Hepatocyte (in vitro differentiated cells): ENCODE measurements around the gene WNK1. TPM values are rescaled to one million over a fixed set of nuclear protein-coding genes. Genes with fewer than 3 reads are reported as not detected.
"Not testable (repeated sequence)": the region's sequence is repeated elsewhere in the genome, so short reads cannot be mapped to it uniquely, and the experiment has no call there.

Experiments
- DNase-seq: peaks from one replicate; pipeline ENCODE4 v3.0.0-alpha.2; 2016; ENCODE audit warnings: low spot score
- H2AFZ ChIP-seq: fragments of 200-600 bp; sonication (generic); 2 replicates; pipeline ENCODE4 v1.6.0; 2016; ENCODE audit warnings: antibody characterized with exemption, mild to moderate bottlenecking
- H3K27ac ChIP-seq: fragments of 200-600 bp; sonication (generic); 2 replicates; pipeline ENCODE4 v1.5.1; 2016; ENCODE audit warnings: mild to moderate bottlenecking
- H3K27me3 ChIP-seq: fragments of 200-600 bp; sonication (generic); 2 replicates; pipeline ENCODE4 v1.6.1; 2016
- H3K36me3 ChIP-seq: fragments of 200-600 bp; sonication (generic); replicated peaks from 2 replicates; pipeline ENCODE4 v1.5.1; 2016; ENCODE audit warnings: low read depth; ENCODE audit not compliant: insufficient read depth
- H3K4me1 ChIP-seq: fragments of 200-600 bp; sonication (generic); 2 replicates; pipeline ENCODE4 v1.5.1; 2016; ENCODE audit warnings: mild to moderate bottlenecking, moderate library complexity; ENCODE audit not compliant: insufficient read depth
- H3K4me2 ChIP-seq: fragments of 200-600 bp; sonication (generic); 2 replicates; pipeline ENCODE4 v1.6.0; 2016
- H3K4me3 ChIP-seq: fragments of 200-600 bp; sonication (generic); 2 replicates; pipeline ENCODE4 v1.5.1; 2016; ENCODE audit warnings: mild to moderate bottlenecking
- H3K79me2 ChIP-seq: fragments of 200-600 bp; sonication (generic); 2 replicates; pipeline ENCODE4 v1.6.0; 2017; ENCODE audit warnings: mild to moderate bottlenecking
- H3K9me2 ChIP-seq: fragments of 200-600 bp; sonication (generic); replicated peaks from 2 replicates; pipeline ENCODE4 v1.6.0; 2017; ENCODE audit warnings: mild to moderate bottlenecking; ENCODE audit not compliant: insufficient read depth
- H3K9me3 ChIP-seq: fragments of 200-600 bp; sonication (generic); 2 replicates; pipeline ENCODE4 v1.5.1; 2016; ENCODE audit warnings: low read depth, mild to moderate bottlenecking
- H4K20me1 ChIP-seq: fragments of 200-600 bp; sonication (generic); 2 replicates; pipeline ENCODE4 v1.6.0; 2016; ENCODE audit warnings: mild to moderate bottlenecking; ENCODE audit not compliant: insufficient read depth, poor library complexity, severe bottlenecking
- EZH2 ChIP-seq: fragments of 200-600 bp; sonication (generic); IDR thresholded peaks from 2 replicates; pipeline ENCODE4 v1.6.1; 2016; ENCODE audit warnings: antibody characterized with exemption, mild to moderate bottlenecking, borderline replicate concordance
- EZH2phosphoT487 ChIP-seq: fragments of 200-600 bp; sonication (generic); IDR thresholded peaks from one replicate; pipeline ENCODE4 v1.6.1; 2018; ENCODE audit warnings: antibody characterized with exemption, mild to moderate bottlenecking, low read depth, moderate library complexity; ENCODE audit not compliant: unreplicated experiment, severe bottlenecking
- WGBS: methylation state at CpG from one replicate; pipeline ENCODE4 v1.1.6; 2016; ENCODE audit warnings: low lambda C conversion rate; ENCODE audit errors: missing lambda C conversion rate; 5-methylcytosine and 5-hydroxymethylcytosine counted together
- polyA plus RNA-seq: library from polyadenylated mRNA; unstranded; fragments of >200 nt; fragmentation: Nextera tagmentation; extraction: Ambion mirVana; gene quantifications from 2 replicates; pipeline ENCODE4 v1.2.1, GENCODE V29; 2016
- total RNA-seq: library from RNA; depleted of rRNA; stranded (reverse); fragments of >200 nt; gene quantifications from 2 replicates; pipeline ENCODE4 v1.2.3, GENCODE V29; 2014
- TF ChIP-seq, protein P1 (sequence below): fragments of 200-600 bp; sonication (generic); IDR thresholded peaks from 2 replicates; pipeline ENCODE4 v1.5.1; 2016; ENCODE audit warnings: antibody characterized with exemption, mild to moderate bottlenecking; ENCODE audit not compliant: poor library complexity

Gene WNK1
- total and polyA plus RNA-seq, 2 experiments from 2014 or later = 58.5 to 62.6 TPM

DNA sequence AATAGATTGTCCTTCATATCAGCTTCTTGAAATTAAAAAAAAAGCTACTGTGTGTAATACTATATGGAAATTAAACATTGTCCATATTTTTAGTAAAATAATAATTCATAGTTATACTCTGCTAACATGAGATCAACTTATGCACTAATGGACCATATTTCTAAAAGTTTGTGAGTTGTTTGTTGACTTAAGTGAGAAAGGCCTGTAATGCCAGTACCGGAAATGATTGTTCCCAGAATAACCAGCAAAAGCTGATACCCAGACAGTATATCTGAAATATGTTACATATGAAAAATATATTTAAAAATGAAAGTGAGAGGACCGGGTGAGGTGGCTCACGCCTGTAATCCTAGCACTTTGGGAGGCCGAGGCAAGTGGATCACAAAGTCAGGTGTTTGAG, 35.9 kb downstream of the WNK1 start:
- Histone ChIP-seq H2AFZ (no peak overlapping the region), H3K9me2 (no peaks in the 10 kb centered on the region), H3K4me2 (peak overlapping the region; percentile 44), H3K79me2 (peaks cover 93% of the 10 kb centered on the region), H4K20me1 (peaks cover 77% of the 10 kb centered on the region), H3K4me3 (no peak overlapping the region), H3K36me3 (no peaks in the 10 kb centered on the region), H3K4me1 (peaks cover 12% of the 10 kb centered on the region), H3K9me3 (no peaks in the 10 kb centered on the region), H3K27ac (peak overlapping the region; percentile 55), H3K27me3 (no peaks in the 10 kb centered on the region)
- WGBS = 96% methylated on average over 4 of the region's 4 CpGs
- DNase-seq = no peak
- no peak for TF ChIP-seq EZH2phosphoT487
- no peak for TF ChIP-seq EZH2
- TF ChIP-seq, protein P1, sequence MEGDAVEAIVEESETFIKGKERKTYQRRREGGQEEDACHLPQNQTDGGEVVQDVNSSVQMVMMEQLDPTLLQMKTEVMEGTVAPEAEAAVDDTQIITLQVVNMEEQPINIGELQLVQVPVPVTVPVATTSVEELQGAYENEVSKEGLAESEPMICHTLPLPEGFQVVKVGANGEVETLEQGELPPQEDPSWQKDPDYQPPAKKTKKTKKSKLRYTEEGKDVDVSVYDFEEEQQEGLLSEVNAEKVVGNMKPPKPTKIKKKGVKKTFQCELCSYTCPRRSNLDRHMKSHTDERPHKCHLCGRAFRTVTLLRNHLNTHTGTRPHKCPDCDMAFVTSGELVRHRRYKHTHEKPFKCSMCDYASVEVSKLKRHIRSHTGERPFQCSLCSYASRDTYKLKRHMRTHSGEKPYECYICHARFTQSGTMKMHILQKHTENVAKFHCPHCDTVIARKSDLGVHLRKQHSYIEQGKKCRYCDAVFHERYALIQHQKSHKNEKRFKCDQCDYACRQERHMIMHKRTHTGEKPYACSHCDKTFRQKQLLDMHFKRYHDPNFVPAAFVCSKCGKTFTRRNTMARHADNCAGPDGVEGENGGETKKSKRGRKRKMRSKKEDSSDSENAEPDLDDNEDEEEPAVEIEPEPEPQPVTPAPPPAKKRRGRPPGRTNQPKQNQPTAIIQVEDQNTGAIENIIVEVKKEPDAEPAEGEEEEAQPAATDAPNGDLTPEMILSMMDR = no peak

DNA sequence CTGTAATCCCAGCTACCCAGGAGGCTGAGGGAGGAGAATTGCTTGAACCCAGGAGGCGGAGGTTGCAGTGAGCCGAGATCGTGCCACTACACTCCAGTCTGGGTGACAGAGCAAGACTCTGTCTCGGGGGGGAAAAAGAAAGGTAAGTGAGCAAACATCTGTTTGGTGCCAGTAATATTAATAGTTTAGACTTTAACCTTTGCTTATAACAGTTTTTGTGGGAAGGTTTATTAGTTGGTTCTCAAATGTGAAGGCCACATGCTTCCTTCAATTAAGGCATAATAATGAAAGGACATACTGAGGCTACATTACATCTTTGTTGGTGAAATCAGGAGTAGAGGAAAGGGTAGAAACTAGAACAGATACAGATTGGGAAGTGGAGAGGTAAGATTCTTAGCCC, 36.4 kb downstream of the WNK1 start:
- WGBS = 64% methylated on average over 4 of the region's 4 CpGs
- not testable (repeated sequence) for DNase-seq, H3K36me3 ChIP-seq, H3K9me2 ChIP-seq, H3K9me3 ChIP-seq, H2AFZ ChIP-seq, H3K27me3 ChIP-seq, H3K4me3 ChIP-seq
- Histone ChIP-seq H3K27ac (peak overlapping the region; percentile 55), H3K4me2 (peak overlapping the region; percentile 44), H4K20me1 (peaks cover 81% of the 10 kb centered on the region), H3K4me1 (peaks cover 12% of the 10 kb centered on the region), H3K79me2 (peaks cover 97% of the 10 kb centered on the region)

DNA sequence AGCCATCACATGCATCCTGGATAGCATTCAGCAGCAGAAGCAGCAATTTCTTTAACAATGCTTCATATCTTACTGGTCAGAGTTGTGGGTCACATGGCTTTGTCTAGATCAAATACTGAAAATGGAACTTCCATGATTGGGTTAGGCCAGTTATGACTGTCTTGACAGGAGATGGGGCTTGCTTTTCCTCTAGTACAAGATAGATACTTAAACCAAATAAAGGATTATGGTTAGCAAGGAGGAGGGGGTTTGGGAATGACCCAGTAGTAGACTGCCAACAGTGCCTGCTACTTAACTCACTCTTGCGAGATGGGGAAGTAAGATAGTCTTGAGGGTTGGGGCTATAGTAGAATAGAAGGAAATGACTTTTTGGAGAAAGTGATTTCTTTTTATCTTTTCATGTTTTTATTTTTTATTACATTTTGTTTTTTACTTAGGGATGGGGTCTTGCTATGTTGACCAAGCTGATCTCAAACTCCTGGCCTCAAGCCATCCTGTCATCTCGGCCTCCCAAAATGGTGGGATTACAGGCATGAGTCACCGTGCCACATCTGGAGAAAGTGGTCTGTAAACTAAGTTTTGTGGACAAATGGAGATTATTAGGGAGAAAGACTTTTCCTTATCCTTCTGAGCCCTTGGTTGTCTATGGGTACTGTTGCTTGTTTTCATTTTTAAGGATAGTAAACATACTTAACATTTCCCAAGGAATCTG, 37.6 kb downstream of the WNK1 start:
- peaks cover 78% of the 10 kb centered on the region for H4K20me1 ChIP-seq
- no peaks in the 10 kb centered on the region for H3K27me3 ChIP-seq
- no peak overlapping the region for H2AFZ ChIP-seq
- H3K4me1 ChIP-seq = peaks cover 12% of the 10 kb centered on the region
- 69% methylated on average over 3 of the region's 3 CpGs for WGBS
- DNase-seq = no peak
- peak overlapping the region; percentile 72 for H3K27ac ChIP-seq
- H3K36me3 ChIP-seq = no peaks in the 10 kb centered on the region
- no peaks in the 10 kb centered on the region for H3K9me3 ChIP-seq
- no peak for TF ChIP-seq EZH2
- TF ChIP-seq, protein P1 = no peak
- H3K9me2 ChIP-seq = no peaks in the 10 kb centered on the region
- H3K79me2 ChIP-seq = peaks cover 98% of the 10 kb centered on the region
- no peak overlapping the region for H3K4me2 ChIP-seq
- H3K4me3 ChIP-seq = no peak overlapping the region

DNA sequence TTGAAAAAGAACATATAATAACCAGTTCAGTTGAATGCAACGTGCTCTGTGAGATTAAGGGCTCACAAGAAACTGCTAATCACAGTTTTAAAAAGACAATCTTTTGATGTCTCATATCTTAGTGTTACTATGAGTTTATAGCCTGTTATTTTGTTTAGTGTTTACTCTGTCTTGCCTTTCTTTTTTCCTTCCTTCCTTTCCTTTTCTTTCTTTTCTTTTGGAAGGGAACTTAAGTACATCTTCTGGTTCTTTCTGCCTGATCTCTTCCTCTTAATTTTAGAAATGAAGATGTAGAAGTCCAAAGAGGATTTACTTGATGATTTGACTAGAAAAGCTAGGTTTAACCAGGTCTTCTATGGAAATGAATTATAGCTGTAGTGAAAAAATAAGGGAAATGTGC, 38.2 kb downstream of the WNK1 start:
- Histone ChIP-seq H3K4me3 (no peak overlapping the region), H3K9me2 (no peaks in the 10 kb centered on the region), H2AFZ (no peak overlapping the region), H3K27ac (peak overlapping the region; percentile 72), H3K4me1 (peaks cover 12% of the 10 kb centered on the region), H3K9me3 (no peaks in the 10 kb centered on the region), H3K27me3 (no peaks in the 10 kb centered on the region), H3K4me2 (peak overlapping the region; percentile 39), H4K20me1 (peaks cover 82% of the 10 kb centered on the region), H3K79me2 (peaks cover 98% of the 10 kb centered on the region), H3K36me3 (no peaks in the 10 kb centered on the region)
- TF ChIP-seq, protein P1 = no peak
- TF ChIP-seq EZH2 (no peak), EZH2phosphoT487 (no peak)
- no peak for DNase-seq
- 46% methylated on average over 1 of the region's 1 CpG for WGBS
